ENCODE data around the gene DGKG.

Gene DGKG

DNA sequence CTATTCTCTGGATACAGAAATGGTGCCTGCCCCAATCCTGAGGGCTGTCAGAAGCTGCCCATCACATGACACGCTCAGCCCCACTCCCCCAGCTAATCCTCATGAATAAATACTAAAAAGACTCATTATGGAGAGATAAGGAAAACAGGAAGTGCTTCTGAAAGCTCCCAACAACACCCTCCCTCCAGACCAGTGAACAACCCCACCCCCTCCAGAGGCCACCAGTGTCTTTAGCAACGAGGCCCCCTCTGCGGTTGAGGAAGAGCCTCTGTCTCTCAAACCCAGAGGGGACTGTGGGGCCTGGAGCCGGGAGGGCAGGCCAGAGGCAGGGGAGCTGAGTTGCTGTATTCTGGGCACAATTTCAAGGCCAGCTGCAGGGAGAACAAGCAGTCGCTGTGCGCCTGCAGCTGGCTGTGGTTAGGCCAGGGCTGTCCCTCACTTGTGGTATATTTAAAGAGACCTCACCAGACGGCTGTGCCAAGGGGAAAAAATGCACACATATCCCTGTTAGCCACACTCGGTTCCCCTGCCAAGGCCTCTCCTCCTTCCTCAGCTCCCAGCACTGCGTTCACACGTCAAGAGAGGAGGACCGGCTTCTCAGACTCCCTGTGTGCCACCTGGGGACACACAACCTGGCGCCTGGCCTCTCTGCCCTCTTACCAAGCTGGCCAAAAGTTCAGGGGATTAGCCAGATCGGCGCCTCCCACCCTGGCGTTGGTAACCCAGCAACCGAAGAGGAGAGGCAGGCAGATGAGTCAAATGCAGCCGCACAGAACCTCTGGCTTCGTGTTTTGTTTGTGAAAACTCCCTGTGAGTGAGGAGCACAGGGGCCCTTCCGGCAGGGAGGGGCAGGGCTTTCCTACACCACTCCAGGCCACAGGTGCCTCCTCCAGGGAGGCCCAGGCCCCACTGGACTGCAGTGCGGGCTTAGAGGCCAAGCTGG is 152.0 kb downstream of the DGKG start:
- H3K4me2 ChIP-seq (ENCODE audit: low read length) = no peak overlapping the region
- H3K23ac ChIP-seq (ENCODE audit: low read length) = no peak overlapping the region

DNA sequence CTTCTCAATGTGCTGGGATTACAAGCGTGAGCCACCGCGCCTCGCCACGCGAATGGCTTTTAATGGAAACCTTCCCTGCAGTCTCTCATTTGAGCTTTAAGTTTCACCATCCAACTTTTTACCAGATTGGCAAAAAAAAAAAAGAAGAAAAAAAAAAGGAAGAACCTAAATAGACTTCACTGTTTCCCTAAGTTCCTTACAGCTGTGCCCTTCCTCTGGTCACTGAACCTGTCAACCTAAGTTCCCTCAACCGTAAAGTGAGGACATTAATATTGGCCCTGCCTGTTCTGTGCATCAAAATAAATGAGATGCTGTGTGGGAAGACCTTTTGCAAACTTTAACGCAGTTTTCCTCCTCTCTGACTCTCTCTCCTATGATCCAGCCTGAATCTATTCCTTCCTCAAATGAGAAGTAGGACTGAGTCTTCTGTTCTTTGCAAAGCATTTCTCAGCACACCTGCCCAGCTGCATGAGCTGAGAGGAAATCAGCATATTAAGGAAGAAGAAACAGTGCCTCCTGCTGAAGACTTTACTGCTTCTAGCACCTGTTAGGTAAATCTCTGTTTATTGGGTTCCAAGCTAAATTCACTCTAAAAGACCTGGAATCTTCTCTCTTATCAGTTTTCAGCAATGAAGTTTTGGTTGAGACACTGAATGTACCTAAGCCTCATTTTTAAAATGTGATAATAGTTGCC is 153.6 kb downstream of the DGKG start:
- Histone ChIP-seq H4K8ac (ENCODE audit: low read depth, low read length) (no peak overlapping the region), H3K18ac (ENCODE audit: low read length) (no peak overlapping the region), H4K91ac (ENCODE audit: low read depth, low read length) (no peak overlapping the region), H3K4me2 (ENCODE audit: low read length) (no peak overlapping the region), H2BK12ac (ENCODE audit: low read length) (no peak overlapping the region), H3K79me2 (ENCODE audit: control insufficient read depth, insufficient read depth, low read length, poor library complexity) (no peaks in the 10 kb centered on the region), H3K4ac (ENCODE audit: low read depth, low read length) (no peak overlapping the region), H3K14ac (ENCODE audit: low read length) (no peak overlapping the region), H2BK5ac (ENCODE audit: low read depth, low read length, poor library complexity) (no peak overlapping the region), H3K27me3 (ENCODE audit: insufficient read depth, low read length) (no peaks in the 10 kb centered on the region), H2BK120ac (ENCODE audit: insufficient read depth, low read length, poor library complexity) (no peak overlapping the region), H3K23ac (ENCODE audit: low read length) (peak overlapping the region; percentile 15), H3K9me3 (ENCODE audit: insufficient read depth, low read depth, low read length) (peaks cover 2% of the 10 kb centered on the region), H3K4me1 (ENCODE audit: control insufficient read depth in 1 of 2, insufficient read depth in 2 of 2, low read length in 2 of 2) (no peaks in the 10 kb centered on the region), H4K12ac (ENCODE audit: low read depth, low read length) (no peak overlapping the region), H2AK5ac (ENCODE audit: low read length) (no peak overlapping the region), H3K4me3 (ENCODE audit: low read depth, low read length) (no peak overlapping the region), H3K79me1 (ENCODE audit: low read length) (no peaks in the 10 kb centered on the region), H3K27ac (ENCODE audit: low read depth, low read length) (no peak overlapping the region), H3K9ac (ENCODE audit: low read length) (no peak overlapping the region), H3K36me3 (ENCODE audit: control insufficient read depth in 1 of 2, insufficient read depth in 2 of 2, low read length in 2 of 2) (no peaks in the 10 kb centered on the region), H2AFZ (ENCODE audit: insufficient read depth, low read length, poor library complexity) (no peak overlapping the region)
- no CpG with 5 or more reads among the region's 8 CpGs for WGBS (ENCODE audit: extremely low coverage, insufficient coverage, insufficient read length)
- no peak for DNase-seq

More for the DNA sequence above, 152.0 kb downstream of the DGKG start:
- no peak overlapping the region for H4K8ac ChIP-seq (ENCODE audit: low read depth, low read length)
- no peak overlapping the region for H3K4ac ChIP-seq (ENCODE audit: low read depth, low read length)
- no peak overlapping the region for H4K91ac ChIP-seq (ENCODE audit: low read depth, low read length)
- no peaks in the 10 kb centered on the region for H3K27me3 ChIP-seq (ENCODE audit: insufficient read depth, low read length)
- no peak overlapping the region for H2AK5ac ChIP-seq (ENCODE audit: low read length)
- no peak overlapping the region for H3K9ac ChIP-seq (ENCODE audit: low read length)
- WGBS (ENCODE audit: extremely low coverage, insufficient coverage, insufficient read length) = no CpG with 5 or more reads among the region's 20 CpGs
- H3K36me3 ChIP-seq (ENCODE audit: control insufficient read depth in 1 of 2, insufficient read depth in 2 of 2, low read length in 2 of 2) = no peaks in the 10 kb centered on the region
- H3K9me3 ChIP-seq (ENCODE audit: insufficient read depth, low read depth, low read length) = no peaks in the 10 kb centered on the region
- no peak overlapping the region for H3K18ac ChIP-seq (ENCODE audit: low read length)
- H2BK5ac ChIP-seq (ENCODE audit: low read depth, low read length, poor library complexity) = no peak overlapping the region
- no peak overlapping the region for H3K4me3 ChIP-seq (ENCODE audit: low read depth, low read length)
- H2AFZ ChIP-seq (ENCODE audit: insufficient read depth, low read length, poor library complexity) = no peak overlapping the region
- DNase-seq = no peak
- no peaks in the 10 kb centered on the region for H3K79me1 ChIP-seq (ENCODE audit: low read length)
- H3K27ac ChIP-seq (ENCODE audit: low read depth, low read length) = no peak overlapping the region
- H2BK120ac ChIP-seq (ENCODE audit: insufficient read depth, low read length, poor library complexity) = no peak overlapping the region
- H2BK12ac ChIP-seq (ENCODE audit: low read length) = no peak overlapping the region
- H4K12ac ChIP-seq (ENCODE audit: low read depth, low read length) = no peak overlapping the region
- no peak overlapping the region for H3K14ac ChIP-seq (ENCODE audit: low read length)
- no peaks in the 10 kb centered on the region for H3K79me2 ChIP-seq (ENCODE audit: control insufficient read depth, insufficient read depth, low read length, poor library complexity)
- H3K4me1 ChIP-seq (ENCODE audit: control insufficient read depth in 1 of 2, insufficient read depth in 2 of 2, low read length in 2 of 2) = peaks cover 3 to 4% of the 10 kb centered on the region in 2 experiments

DNA sequence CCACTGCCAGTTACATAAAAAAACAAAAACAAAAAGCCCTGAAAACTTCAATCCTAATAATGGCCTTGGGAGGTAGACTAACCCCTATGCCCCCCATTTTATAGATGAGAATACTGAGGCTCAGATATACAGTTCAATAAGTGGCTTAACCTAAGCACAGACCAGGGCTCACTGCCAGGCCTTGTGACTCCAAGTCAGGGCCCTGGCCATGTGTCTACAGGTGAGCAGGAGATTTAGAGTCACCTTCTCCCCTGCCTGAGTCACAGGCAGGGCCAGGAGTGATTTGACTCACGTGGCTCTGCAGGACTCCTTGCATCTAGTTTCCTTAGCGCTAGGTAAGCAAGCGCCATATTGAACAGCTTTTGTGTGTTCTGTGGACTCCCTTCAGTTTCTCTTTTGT is 154.5 kb downstream of the DGKG start:
- no CpG with 5 or more reads among the region's 3 CpGs for WGBS (ENCODE audit: extremely low coverage, insufficient coverage, insufficient read length)
- no peak overlapping the region for H2AK5ac ChIP-seq (ENCODE audit: low read length)

DNA sequence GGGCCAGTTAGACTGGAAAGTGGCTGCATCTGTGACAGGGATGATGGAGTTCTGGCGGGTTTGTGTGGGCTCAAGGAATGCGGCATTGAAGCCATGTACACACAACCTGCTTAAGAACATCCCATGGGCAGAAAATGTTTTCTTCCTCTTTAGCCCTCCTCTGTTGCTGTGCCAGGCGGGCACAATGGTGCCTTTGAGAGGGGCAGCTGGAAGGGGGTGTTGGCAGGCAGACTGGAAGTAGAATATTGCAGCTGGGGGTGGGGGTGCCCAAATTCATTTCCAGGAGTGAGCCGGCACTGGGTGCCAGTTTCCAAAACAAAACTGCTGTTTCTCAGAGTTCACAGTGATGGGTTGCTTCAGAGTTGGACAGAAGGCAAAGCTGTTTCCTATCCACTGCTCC is 161.3 kb downstream of the DGKG start:
- Histone ChIP-seq H3K79me1 (ENCODE audit: low read length) (no peaks in the 10 kb centered on the region), H3K18ac (ENCODE audit: low read length) (no peak overlapping the region), H3K9me3 (ENCODE audit: insufficient read depth, low read depth, low read length) (peaks cover 2% of the 10 kb centered on the region), H2BK5ac (ENCODE audit: low read depth, low read length, poor library complexity) (no peak overlapping the region), H3K23ac (ENCODE audit: low read length) (no peak overlapping the region), H3K4me1 (ENCODE audit: control insufficient read depth in 1 of 2, insufficient read depth in 2 of 2, low read length in 2 of 2) (no peaks in the 10 kb centered on the region), H3K27me3 (ENCODE audit: insufficient read depth, low read length) (no peaks in the 10 kb centered on the region), H2AFZ (ENCODE audit: insufficient read depth, low read length, poor library complexity) (no peak overlapping the region), H3K27ac (ENCODE audit: low read depth, low read length) (no peak overlapping the region), H3K79me2 (ENCODE audit: control insufficient read depth, insufficient read depth, low read length, poor library complexity) (no peaks in the 10 kb centered on the region), H3K9ac (ENCODE audit: low read length) (no peak overlapping the region), H2AK5ac (ENCODE audit: low read length) (no peak overlapping the region), H4K91ac (ENCODE audit: low read depth, low read length) (no peak overlapping the region), H3K4me3 (ENCODE audit: low read depth, low read length) (no peak overlapping the region), H3K4me2 (ENCODE audit: low read length) (no peak overlapping the region), H4K12ac (ENCODE audit: low read depth, low read length) (no peak overlapping the region), H4K8ac (ENCODE audit: low read depth, low read length) (no peak overlapping the region), H3K14ac (ENCODE audit: low read length) (no peak overlapping the region), H3K36me3 (ENCODE audit: control insufficient read depth in 1 of 2, insufficient read depth in 2 of 2, low read length in 2 of 2) (no peaks in the 10 kb centered on the region), H2BK120ac (ENCODE audit: insufficient read depth, low read length, poor library complexity) (no peak overlapping the region), H2BK12ac (ENCODE audit: low read length) (no peak overlapping the region), H3K4ac (ENCODE audit: low read depth, low read length) (no peak overlapping the region)
- WGBS (ENCODE audit: extremely low coverage, insufficient coverage, insufficient read length) = no CpG with 5 or more reads among the region's 4 CpGs
- no peak for DNase-seq

More for the DNA sequence above, 154.5 kb downstream of the DGKG start:
- H3K4me2 ChIP-seq (ENCODE audit: low read length) = no peak overlapping the region
- H4K91ac ChIP-seq (ENCODE audit: low read depth, low read length) = no peak overlapping the region
- no peak overlapping the region for H4K8ac ChIP-seq (ENCODE audit: low read depth, low read length)
- no peak overlapping the region for H3K27ac ChIP-seq (ENCODE audit: low read depth, low read length)
- H2BK12ac ChIP-seq (ENCODE audit: low read length) = no peak overlapping the region
- H3K4ac ChIP-seq (ENCODE audit: low read depth, low read length) = no peak overlapping the region
- no peak overlapping the region for H3K14ac ChIP-seq (ENCODE audit: low read length)
- H3K4me3 ChIP-seq (ENCODE audit: low read depth, low read length) = no peak overlapping the region
- H2BK120ac ChIP-seq (ENCODE audit: insufficient read depth, low read length, poor library complexity) = no peak overlapping the region
- H3K23ac ChIP-seq (ENCODE audit: low read length) = no peak overlapping the region
- H3K79me1 ChIP-seq (ENCODE audit: low read length) = no peaks in the 10 kb centered on the region
- no peak overlapping the region for H3K9ac ChIP-seq (ENCODE audit: low read length)
- H2BK5ac ChIP-seq (ENCODE audit: low read depth, low read length, poor library complexity) = no peak overlapping the region
- DNase-seq = no peak
- H3K79me2 ChIP-seq (ENCODE audit: control insufficient read depth, insufficient read depth, low read length, poor library complexity) = no peaks in the 10 kb centered on the region
- H3K4me1 ChIP-seq (ENCODE audit: control insufficient read depth in 1 of 2, insufficient read depth in 2 of 2, low read length in 2 of 2) = no peaks in the 10 kb centered on the region
- no peak overlapping the region for H2AFZ ChIP-seq (ENCODE audit: insufficient read depth, low read length, poor library complexity)
- no peaks in the 10 kb centered on the region for H3K27me3 ChIP-seq (ENCODE audit: insufficient read depth, low read length)
- no peak overlapping the region for H3K18ac ChIP-seq (ENCODE audit: low read length)
- H3K9me3 ChIP-seq (ENCODE audit: insufficient read depth, low read depth, low read length) = peaks cover 2% of the 10 kb centered on the region
- no peak overlapping the region for H4K12ac ChIP-seq (ENCODE audit: low read depth, low read length)
- no peaks in the 10 kb centered on the region for H3K36me3 ChIP-seq (ENCODE audit: control insufficient read depth in 1 of 2, insufficient read depth in 2 of 2, low read length in 2 of 2)
